ELR (cell line): ENCODE measurements around the gene ESRRA.
"Not testable (repeated sequence)": the region's sequence is repeated elsewhere in the genome, so short reads cannot be mapped to it uniquely, and the experiment has no call there.

Experiments used
- DNase-seq: peaks from one replicate; pipeline ENCODE4 v3.0.0-alpha.2; 2015; ENCODE audit warnings: low read depth

Gene ESRRA

GRCh38 chr11:64314146-64314804 lies 9.0 kb downstream of the ESRRA start:
- DNase-seq, result peak; percentile 39

DNA sequence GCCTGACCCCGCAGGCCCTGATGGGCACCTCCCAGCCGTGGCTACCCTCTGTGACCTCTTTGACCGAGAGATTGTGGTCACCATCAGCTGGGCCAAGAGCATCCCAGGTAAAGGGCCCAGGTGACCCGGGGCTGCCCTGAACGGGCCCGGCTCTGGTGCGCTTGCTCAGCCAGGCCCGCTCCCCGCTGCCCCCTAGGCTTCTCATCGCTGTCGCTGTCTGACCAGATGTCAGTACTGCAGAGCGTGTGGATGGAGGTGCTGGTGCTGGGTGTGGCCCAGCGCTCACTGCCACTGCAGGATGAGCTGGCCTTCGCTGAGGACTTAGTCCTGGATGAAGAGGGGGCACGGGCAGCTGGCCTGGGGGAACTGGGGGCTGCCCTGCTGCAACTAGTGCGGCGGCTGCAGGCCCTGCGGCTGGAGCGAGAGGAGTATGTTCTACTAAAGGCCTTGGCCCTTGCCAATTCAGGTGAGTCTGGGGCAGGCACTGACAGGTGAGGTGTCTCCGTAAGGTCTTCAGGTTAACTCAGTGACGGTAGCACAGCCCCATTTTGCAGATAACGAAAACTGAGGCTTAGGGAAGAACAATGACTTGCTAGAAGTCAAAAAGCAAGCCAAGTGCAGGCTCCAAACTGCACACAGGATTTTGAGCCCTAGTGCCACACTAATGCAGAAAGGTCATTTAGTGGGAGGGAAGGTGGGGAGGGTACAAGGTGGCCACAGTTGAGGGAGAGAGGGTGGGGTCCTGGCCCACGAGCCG lies 9.7 kb downstream of the ESRRA start:
- no peak for DNase-seq

DNA sequence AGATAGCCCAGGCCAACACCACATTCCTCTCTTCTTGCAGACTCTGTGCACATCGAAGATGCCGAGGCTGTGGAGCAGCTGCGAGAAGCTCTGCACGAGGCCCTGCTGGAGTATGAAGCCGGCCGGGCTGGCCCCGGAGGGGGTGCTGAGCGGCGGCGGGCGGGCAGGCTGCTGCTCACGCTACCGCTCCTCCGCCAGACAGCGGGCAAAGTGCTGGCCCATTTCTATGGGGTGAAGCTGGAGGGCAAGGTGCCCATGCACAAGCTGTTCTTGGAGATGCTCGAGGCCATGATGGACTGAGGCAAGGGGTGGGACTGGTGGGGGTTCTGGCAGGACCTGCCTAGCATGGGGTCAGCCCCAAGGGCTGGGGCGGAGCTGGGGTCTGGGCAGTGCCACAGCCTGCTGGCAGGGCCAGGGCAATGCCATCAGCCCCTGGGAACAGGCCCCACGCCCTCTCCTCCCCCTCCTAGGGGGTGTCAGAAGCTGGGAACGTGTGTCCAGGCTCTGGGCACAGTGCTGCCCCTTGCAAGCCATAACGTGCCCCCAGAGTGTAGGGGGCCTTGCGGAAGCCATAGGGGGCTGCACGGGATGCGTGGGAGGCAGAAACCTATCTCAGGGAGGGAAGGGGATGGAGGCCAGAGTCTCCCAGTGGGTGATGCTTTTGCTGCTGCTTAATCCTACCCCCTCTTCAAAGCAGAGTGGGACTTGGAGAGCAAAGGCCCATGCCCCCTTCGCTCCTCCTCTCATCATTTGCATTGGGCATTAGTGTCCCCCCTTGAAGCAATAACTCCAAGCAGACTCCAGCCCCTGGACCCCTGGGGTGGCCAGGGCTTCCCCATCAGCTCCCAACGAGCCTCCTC lies 10.6 kb downstream of the ESRRA start:
- not testable (repeated sequence) for DNase-seq

DNA sequence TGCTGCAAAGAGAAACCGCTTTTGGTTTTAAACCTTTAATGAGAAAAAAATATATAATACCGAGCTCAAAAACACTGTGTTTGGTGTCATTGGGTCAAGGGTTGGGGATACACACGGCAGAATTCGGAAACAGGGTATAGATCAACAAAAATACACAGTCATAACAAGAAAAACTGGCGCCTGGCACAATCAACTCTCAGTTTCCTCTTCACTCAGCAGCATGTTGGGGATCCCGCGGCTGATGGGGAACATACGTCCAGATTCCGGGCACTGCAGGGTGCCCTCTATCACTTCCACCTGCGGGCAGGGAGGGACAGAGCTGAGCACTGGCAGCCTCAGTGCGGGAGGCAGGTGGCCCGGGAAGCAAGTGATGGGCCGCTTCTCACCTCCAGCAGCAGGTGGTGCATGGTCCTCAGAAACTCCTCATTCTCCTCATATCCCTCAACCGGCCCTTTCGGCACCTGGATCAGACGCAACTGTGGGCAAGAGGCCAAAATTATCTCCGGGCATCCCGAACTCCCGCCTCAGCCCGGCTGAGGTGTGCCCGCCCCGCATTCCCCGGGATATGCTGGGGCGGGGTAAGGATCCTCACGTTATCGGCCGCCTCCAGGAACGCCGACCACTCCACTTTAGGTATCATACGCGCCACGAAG lies 11.5 kb downstream of the ESRRA start:
- DNase-seq, result peak; percentile 61

DNA sequence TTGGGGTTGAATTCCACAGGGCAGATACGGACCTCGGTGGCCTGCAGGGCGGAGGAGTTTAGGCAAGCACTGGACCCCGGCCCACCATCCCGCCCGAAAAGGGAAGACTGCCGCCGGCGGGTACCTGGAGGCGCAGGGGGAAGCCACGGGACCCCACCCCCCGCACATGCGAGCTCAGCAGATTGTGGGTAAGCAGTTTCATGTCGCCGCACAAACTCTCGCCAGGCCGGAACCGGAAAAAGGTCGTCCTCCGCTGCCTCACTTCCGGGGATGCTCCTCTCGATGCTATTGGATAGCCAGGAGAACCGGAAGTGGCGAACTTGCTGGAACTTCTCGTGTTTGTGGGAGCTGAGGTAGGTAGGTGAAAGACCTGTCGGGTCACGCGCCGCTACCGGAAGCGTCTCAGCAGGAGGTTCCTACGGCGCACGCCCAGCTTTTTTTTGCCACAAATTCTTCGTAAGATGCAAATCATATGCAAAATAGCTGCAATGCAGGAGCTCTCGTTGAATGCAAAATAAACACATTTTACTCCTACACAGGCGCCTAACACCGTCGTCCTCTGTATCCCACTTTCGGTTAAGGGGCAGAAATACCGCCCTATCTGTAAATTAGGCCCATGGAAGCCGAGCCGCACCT lies 12.1 kb downstream of the ESRRA start, which contains the start of gene TRMT112:
Gene TRMT112 (minus strand): TSS at position 235 of the 636 bp plus-strand sequence. CDS start 33 bp downstream, at position 202.
- DNase-seq, result peak; percentile 98

DNA sequence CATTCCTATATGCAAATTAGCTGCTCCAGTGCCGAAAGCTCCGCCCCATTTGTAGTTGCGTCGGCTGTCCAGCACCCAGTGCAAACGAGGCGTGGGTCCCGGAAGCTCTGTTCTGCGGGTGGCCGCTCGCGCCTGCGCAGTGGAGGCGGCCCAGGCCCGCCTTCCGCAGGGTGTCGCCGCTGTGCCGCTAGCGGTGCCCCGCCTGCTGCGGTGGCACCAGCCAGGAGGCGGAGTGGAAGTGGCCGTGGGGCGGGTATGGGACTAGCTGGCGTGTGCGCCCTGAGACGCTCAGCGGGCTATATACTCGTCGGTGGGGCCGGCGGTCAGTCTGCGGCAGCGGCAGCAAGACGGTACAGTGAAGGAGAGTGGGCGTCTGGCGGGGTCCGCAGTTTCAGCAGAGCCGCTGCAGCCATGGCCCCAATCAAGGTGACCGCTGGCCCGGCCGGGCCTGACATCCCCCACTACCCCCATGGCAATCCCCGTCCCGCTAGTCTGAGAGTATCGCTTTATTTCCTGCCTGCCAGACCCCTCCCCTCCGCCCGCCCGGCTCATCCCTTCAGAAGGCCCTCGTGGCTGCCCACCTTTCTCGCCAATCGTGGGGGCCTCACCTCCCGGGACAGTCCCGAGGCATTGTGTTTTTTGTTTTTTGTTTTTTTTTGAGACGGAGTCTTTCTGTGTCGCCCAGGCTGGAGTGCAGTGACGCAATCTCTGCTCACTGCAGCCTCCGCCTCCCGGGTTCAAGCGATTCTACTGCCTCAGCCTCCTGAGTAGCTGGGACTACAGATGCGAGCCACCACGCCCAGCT lies 12.8 kb downstream of the ESRRA start, which contains the start of gene PRDX5:
Gene PRDX5 (plus strand): TSS at position 161 of the 805 bp plus-strand sequence. CDS start 95 bp downstream, at position 256.
- peak; percentile 96 for DNase-seq

DNA sequence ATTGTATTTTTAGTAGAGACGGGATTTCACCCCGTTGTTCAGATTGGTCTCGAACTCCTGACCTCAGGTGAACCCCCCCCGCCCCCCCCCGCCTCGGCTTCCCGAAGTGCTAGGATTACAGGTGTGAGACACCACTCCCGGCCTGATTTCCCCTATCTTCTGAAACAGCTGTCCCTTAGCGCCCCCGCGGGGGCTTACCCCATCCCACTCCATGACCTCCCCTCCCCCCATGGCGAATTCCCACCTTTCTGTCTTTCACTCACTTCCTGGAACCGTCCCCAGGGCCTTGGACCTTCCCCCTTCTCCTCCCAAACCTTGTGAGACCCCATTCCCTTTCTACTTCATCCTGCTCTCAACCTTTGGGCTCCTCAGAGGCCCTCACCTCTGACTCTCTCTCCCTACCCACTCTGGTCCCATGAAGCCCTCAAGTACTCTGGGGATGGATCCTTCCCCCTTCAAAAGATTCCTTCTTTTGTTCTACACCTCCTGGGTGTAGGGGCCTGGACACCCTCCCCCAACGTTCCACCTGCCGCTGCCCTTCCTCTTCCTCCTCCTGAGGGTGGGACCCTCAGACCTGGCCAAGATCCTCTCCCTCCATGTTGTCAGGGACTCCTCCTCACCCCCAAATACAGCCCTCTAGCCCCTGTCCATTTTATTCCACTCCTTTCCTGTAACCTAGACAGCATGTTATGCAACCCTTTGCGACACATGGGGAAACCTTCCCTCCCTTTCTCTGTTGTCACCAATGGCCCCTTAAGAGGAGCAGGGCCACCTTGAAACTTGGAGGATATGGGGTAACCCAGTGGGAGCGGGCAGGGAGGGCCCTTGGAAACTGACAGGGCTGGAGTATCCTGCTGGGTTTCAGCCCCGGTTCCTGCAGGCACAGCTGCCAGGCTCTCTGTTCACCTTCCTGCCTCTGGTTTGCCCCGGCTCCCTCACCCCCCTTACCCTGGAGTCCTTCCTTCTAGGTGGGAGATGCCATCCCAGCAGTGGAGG lies 13.7 kb downstream of the ESRRA start:
- DNase-seq, result no peak

- DNase-seq, result no peak
Measured at GRCh38 chr11:64320556-64320955, 15.2 kb downstream of the ESRRA start.

- no peak for DNase-seq
Measured at GRCh38 chr11:64321026-64321425, 15.7 kb downstream of the ESRRA start.

GRCh38 chr11:64321533-64321932 lies 16.2 kb downstream of the ESRRA start:
- no peak for DNase-seq

GRCh38 chr11:64322925-64323260 lies 17.6 kb downstream of the ESRRA start:
- no peak for DNase-seq

DNA sequence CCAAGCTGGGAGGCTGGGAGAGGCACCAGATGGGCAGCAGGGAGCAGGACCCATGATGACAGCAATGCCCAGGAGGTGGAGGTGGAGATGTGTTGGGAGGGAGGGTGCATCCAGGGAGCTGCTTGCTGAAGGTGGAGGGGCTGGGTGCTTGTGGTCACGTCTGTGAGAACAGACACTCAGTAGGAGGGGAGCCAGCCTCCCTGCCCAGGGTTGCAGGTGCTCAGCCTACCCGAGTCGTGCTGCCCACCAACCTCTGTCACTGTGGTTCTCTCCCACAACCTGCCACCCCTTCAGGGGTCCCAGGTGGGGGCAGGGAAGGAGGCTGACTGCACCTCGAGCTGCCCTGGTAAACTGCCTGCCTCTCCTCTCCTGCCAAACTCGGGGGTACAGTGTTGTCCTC lies 18.0 kb downstream of the ESRRA start:
- no peak for DNase-seq

DNA sequence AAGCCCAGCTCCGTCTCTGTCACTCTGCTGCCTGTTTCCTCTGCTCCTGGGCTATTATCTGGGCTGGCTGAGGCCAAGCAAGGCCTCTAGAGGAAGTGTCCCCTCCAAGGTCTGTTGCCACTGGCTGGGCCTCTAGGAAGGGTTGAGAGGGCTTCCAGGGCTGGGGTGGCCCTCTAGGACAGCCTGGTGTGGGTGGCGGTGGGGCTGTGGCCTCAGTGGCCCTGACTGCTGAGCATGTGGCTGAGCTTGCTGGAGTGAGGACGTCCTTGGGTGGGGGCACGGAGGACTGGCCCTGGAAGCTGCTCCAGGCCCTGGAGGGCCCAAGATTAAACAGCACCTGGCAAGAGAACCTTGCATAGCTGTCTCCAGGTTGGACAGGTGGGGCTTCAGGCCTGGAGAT lies 18.7 kb downstream of the ESRRA start:
- not testable (repeated sequence) for DNase-seq

GRCh38 chr11:64324692-64325469 lies 19.6 kb downstream of the ESRRA start:
- DNase-seq, result no peak

- no peak for DNase-seq
Measured at GRCh38 chr11:64327375-64327774, 22.1 kb downstream of the ESRRA start.

DNA sequence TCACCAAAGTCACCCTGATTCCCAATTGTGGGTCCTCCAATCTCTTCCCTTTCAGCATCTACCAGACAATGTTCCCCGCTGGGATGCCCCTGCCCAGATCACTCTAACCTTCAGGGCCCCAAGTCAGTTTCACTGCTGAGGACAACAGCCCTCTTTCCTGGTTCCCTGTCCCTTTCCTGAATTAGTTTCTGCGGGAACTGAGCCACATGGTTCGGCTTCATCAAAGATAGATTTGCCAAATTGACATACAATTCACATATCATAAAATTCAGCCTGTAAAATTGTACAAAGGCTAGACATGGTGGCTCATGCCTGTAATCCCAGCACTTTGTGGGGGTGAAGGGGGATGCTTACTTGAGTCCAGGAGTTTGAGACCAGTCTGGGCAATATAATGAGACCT lies 22.7 kb downstream of the ESRRA start:
- DNase-seq, result no peak

GRCh38 chr11:64330888-64331287 lies 25.6 kb downstream of the ESRRA start:
- DNase-seq, result no peak

GRCh38 chr11:64331569-64332371 lies 26.4 kb downstream of the ESRRA start:
- DNase-seq, result peak; percentile 96
